ENCODE measurements around the gene ZEB1.
A peak's percentile ranks its signal among the peaks of the same experiment; 100 is the strongest.

The ZEB1 gene

GRCh38 chr10:31413325-31413724 lies 94.3 kb downstream of the ZEB1 start:
- no peak overlapping the region for H3K4me3 ChIP-seq (ENCODE audit: control insufficient read depth, low read depth, low read length)
- no peak for DNase-seq (ENCODE audit: low read depth)
- no peak for TF ChIP-seq CTCF (IDR thresholded peaks at IDR 0.05; ENCODE audit: control insufficient read depth, insufficient read depth, low read depth, low read length, missing control alignments)

GRCh38 chr10:31418481-31418880 lies 99.5 kb downstream of the ZEB1 start:
- no peak overlapping the region for H3K4me3 ChIP-seq (ENCODE audit: control insufficient read depth, low read depth, low read length)
- no peak for TF ChIP-seq CTCF (IDR thresholded peaks at IDR 0.05; ENCODE audit: control insufficient read depth, insufficient read depth, low read depth, low read length, missing control alignments)
- DNase-seq (ENCODE audit: low read depth): no peak

DNA sequence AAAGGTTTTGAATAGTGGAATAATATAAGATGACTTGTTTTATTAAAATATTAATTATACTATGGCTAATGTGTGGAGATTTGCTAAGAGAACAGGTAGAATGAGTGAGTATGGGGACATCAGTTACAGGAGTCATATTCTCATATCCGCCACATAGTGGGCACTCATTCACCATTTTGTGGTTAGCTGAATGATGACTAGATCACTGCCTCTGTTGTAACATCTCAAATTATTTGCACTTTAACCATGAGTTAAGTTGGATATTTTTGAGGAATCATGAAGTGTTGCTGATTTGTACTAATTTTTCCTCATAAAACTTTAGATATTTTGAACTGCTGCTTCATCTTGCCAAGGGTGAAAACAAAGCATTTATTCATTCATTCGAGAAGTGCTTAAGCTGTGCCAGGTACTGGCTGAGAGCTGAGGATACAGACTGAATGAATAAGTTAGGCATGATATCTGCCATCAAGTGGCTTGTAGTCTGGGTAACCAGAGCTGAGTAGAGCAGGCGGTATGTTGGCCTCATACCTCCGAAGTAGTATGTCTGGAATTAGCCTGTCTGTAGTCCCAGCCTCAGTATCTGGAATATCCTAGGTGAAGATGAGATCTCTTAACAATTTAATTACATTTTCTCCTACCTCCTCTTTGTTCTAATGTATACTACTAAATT lies 100.5 kb downstream of the ZEB1 start:
- TF ChIP-seq CTCF (IDR thresholded peaks at IDR 0.05; ENCODE audit: control insufficient read depth, insufficient read depth, low read depth, low read length, missing control alignments): no peak
- DNase-seq (ENCODE audit: low read depth): peak; percentile 20
- no peak overlapping the region for H3K4me3 ChIP-seq (ENCODE audit: control insufficient read depth, low read depth, low read length)

- no peak for DNase-seq (ENCODE audit: low read depth)
- no peak for TF ChIP-seq CTCF (IDR thresholded peaks at IDR 0.05; ENCODE audit: control insufficient read depth, insufficient read depth, low read depth, low read length, missing control alignments)
- no peak overlapping the region for H3K4me3 ChIP-seq (ENCODE audit: control insufficient read depth, low read depth, low read length)
Observed at GRCh38 chr10:31421322-31421721, 102.3 kb downstream of the ZEB1 start.

DNA sequence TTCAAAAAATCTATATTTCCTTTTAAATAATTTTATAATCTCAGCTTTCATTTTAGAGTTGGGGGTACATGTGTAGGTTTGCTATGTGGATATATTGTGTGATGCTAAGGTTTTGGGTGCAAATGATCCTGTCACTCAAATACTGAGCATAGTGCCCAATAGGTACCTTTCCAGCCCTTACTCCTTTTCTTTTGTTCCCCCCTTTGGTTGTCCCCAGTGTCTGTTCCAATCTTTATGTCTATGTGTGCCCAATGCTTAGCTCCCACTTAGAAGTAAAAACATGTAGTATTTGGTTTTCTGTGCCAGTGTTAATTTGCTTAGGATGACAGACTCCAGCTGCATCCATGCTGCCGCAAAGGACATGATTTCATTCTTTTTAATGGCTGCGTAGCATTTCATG lies 103.6 kb downstream of the ZEB1 start:
- TF ChIP-seq CTCF (IDR thresholded peaks at IDR 0.05; ENCODE audit: control insufficient read depth, insufficient read depth, low read depth, low read length, missing control alignments): no peak
- DNase-seq (ENCODE audit: low read depth): no peak
- no peak overlapping the region for H3K4me3 ChIP-seq (ENCODE audit: control insufficient read depth, low read depth, low read length)

DNA sequence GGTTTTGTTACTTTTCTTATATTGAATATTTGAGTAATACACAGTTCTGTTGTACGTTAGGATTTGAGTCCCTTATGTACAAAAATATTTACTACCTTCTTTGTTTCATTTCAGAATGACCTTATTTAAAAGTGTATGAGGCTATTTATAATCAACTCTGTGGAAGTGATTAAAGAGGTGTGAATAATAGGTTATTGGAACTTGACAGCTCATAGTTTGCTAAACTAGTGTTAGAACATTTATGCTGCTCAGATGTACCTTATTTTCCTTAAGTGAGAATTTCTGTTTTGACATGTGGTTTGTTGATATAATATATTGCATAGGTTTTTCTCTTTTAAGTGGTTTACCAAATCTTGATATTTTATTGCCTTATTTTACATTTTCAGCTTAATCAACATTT lies 105.5 kb downstream of the ZEB1 start:
- no peak for DNase-seq (ENCODE audit: low read depth)
- no peak for TF ChIP-seq CTCF (IDR thresholded peaks at IDR 0.05; ENCODE audit: control insufficient read depth, insufficient read depth, low read depth, low read length, missing control alignments)
- no peak overlapping the region for H3K4me3 ChIP-seq (ENCODE audit: control insufficient read depth, low read depth, low read length)
